Mesendoderm (in vitro differentiated cells): Measurements from ENCODE around the gene CD247.

Source experiments
- DNase-seq: peaks from one replicate; pipeline ENCODE4 v3.0.0; 2013
- H2AK5ac ChIP-seq: 2 replicates; pipeline ENCODE4 v1.6.1; 2013; ENCODE audit warnings: low read length, inconsistent platforms
- H2BK120ac ChIP-seq: 2 replicates; pipeline ENCODE4 v1.6.1; 2013; ENCODE audit warnings: low read depth, mild to moderate bottlenecking, low read length, moderate library complexity, mixed read lengths
- H2BK15ac ChIP-seq: replicated peaks from 2 replicates; pipeline ENCODE4 v1.6.1; 2013; ENCODE audit warnings: low read depth, mild to moderate bottlenecking, moderate library complexity
- H2BK5ac ChIP-seq: 2 replicates; pipeline ENCODE4 v1.6.1; 2013; ENCODE audit warnings: low read length, inconsistent platforms
- H3K18ac ChIP-seq: 2 replicates; pipeline ENCODE4 v1.6.1; 2013; ENCODE audit warnings: mild to moderate bottlenecking, low read length, mixed read lengths
- H3K23ac ChIP-seq: one replicate; pipeline ENCODE4 v1.6.1; 2013; ENCODE audit warnings: low read length
- H3K27ac ChIP-seq: 2 replicates; pipeline ENCODE4 v1.5.1; 2013; ENCODE audit warnings: low read depth, mild to moderate bottlenecking, inconsistent platforms, low read length, moderate library complexity
- H3K27me3 ChIP-seq: 2 replicates; pipeline ENCODE4 v1.6.1; 2013; ENCODE audit warnings: low read length, control low read depth, mild to moderate bottlenecking, inconsistent platforms; ENCODE audit not compliant: insufficient read depth, poor library complexity
- H3K36me3 ChIP-seq: 2 replicates; pipeline ENCODE4 v1.6.1; 2013; ENCODE audit warnings: low read length, inconsistent platforms; ENCODE audit not compliant: control insufficient read depth, insufficient read depth
- H3K4ac ChIP-seq: one replicate; pipeline ENCODE4 v1.6.1; 2013; ENCODE audit warnings: low read depth, mild to moderate bottlenecking, low read length, moderate library complexity
- H3K4me1 ChIP-seq: 2 replicates; pipeline ENCODE4 v1.6.1; 2013; ENCODE audit warnings: low read depth, low read length, inconsistent platforms; ENCODE audit not compliant: control insufficient read depth
- H3K4me2 ChIP-seq: 2 replicates; pipeline ENCODE4 v1.6.1; 2013; ENCODE audit warnings: low read length
- H3K4me3 ChIP-seq: 2 replicates; pipeline ENCODE4 v1.5.1; 2013; ENCODE audit warnings: mild to moderate bottlenecking, low read length
- H3K56ac ChIP-seq: one replicate; pipeline ENCODE4 v1.6.1; 2013; ENCODE audit warnings: low read length
- H3K79me1 ChIP-seq: 2 replicates; pipeline ENCODE4 v1.6.1; 2013; ENCODE audit warnings: low read length, inconsistent platforms
- H3K79me2 ChIP-seq: 2 replicates; pipeline ENCODE4 v1.6.1; 2013; ENCODE audit warnings: mild to moderate bottlenecking, low read length; ENCODE audit not compliant: control insufficient read depth, insufficient read depth
- H3K9ac ChIP-seq: 2 replicates; pipeline ENCODE4 v1.6.1; 2013; ENCODE audit warnings: low read length, inconsistent platforms
- H4K5ac ChIP-seq: one replicate; pipeline ENCODE4 v1.6.1; 2013; ENCODE audit warnings: low read length
- H4K8ac ChIP-seq: one replicate; pipeline ENCODE4 v1.6.1; 2013; ENCODE audit warnings: low read depth, mild to moderate bottlenecking, control low read depth, low read length, moderate library complexity
- WGBS: extraction: QIAGEN DNeasy Blood & Tissue Kit; methylation state at CpG from one replicate; pipeline ENCODE4 v1.1.7; 2013; ENCODE audit warnings: low lambda C conversion rate, missing lambda C conversion rate; ENCODE audit not compliant: insufficient coverage; ENCODE audit errors: extremely low coverage; 5-methylcytosine and 5-hydroxymethylcytosine counted together

CD247 gene

DNA sequence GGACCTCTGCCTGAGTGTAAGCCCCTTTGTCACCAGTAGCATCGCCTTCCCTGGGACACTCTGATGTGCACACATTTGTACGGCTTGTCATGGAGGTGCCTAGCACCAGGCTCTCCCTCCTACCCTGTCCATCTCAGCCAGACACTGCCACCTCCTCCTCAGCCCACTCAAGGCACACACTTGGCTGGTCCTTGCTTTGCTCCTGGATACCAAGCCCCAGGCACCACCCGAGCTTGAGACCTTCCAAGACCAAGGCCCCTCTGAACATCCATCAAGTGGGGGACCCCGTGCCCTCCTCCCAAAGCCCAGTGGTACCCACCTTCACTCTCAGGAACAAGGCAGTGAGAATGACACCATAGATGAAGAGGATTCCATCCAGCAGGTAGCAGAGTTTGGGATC lies 78.0 kb downstream of the CD247 start:
- no peak overlapping the region for H3K18ac ChIP-seq
- WGBS: no CpG with 5 or more reads among the region's 4 CpGs
- no peak overlapping the region for H3K27ac ChIP-seq
- H2BK15ac ChIP-seq: no peak overlapping the region
- H3K4me1 ChIP-seq: peaks cover 2% of the 10 kb centered on the region
- H3K9ac ChIP-seq: no peak overlapping the region
- no peak overlapping the region for H3K4me3 ChIP-seq
- H2AK5ac ChIP-seq: no peak overlapping the region
- no peak overlapping the region for H3K4ac ChIP-seq
- H3K79me2 ChIP-seq: no peaks in the 10 kb centered on the region
- no peak overlapping the region for H2BK5ac ChIP-seq
- H3K56ac ChIP-seq: no peak overlapping the region
- no peaks in the 10 kb centered on the region for H3K36me3 ChIP-seq
- H3K79me1 ChIP-seq: no peaks in the 10 kb centered on the region
- no peak overlapping the region for H2BK120ac ChIP-seq
- H3K23ac ChIP-seq: no peak overlapping the region
- H4K5ac ChIP-seq: no peak overlapping the region
- H3K27me3 ChIP-seq: no peaks in the 10 kb centered on the region
- no peak for DNase-seq
- no peak overlapping the region for H4K8ac ChIP-seq
- H3K4me2 ChIP-seq: no peak overlapping the region

- Histone ChIP-seq H4K5ac (no peak overlapping the region), H3K4ac (no peak overlapping the region), H3K23ac (no peak overlapping the region), H3K9ac (peak overlapping the region; percentile 49), H3K27me3 (no peaks in the 10 kb centered on the region), H3K79me1 (no peaks in the 10 kb centered on the region), H2BK5ac (no peak overlapping the region), H3K79me2 (no peaks in the 10 kb centered on the region), H3K18ac (no peak overlapping the region), H3K4me3 (peak overlapping the region; percentile 19), H2BK120ac (no peak overlapping the region), H3K4me2 (peak overlapping the region; percentile 63), H3K56ac (peak overlapping the region; percentile 77), H2AK5ac (no peak overlapping the region), H2BK15ac (no peak overlapping the region), H3K27ac (no peak overlapping the region), H4K8ac (no peak overlapping the region), H3K36me3 (no peaks in the 10 kb centered on the region), H3K4me1 (peaks cover 2% of the 10 kb centered on the region)
- no CpG with 5 or more reads among the region's 49 CpGs for WGBS
- peak; percentile 81 for DNase-seq
These were observed 78.9 kb downstream of the CD247 start for GRCh38 chr1:167439301-167439988.

GRCh38 chr1:167438171-167439138 lies 79.9 kb downstream of the CD247 start:
- no peak overlapping the region for H4K8ac ChIP-seq
- WGBS: no CpG with 5 or more reads among the region's 17 CpGs
- no peaks in the 10 kb centered on the region for H3K36me3 ChIP-seq
- H3K4ac ChIP-seq: no peak overlapping the region
- H3K18ac ChIP-seq: no peak overlapping the region
- no peaks in the 10 kb centered on the region for H3K79me1 ChIP-seq
- no peak for DNase-seq
- H4K5ac ChIP-seq: no peak overlapping the region
- H3K27ac ChIP-seq: no peak overlapping the region
- H3K27me3 ChIP-seq: no peaks in the 10 kb centered on the region
- no peaks in the 10 kb centered on the region for H3K79me2 ChIP-seq
- no peak overlapping the region for H3K4me2 ChIP-seq
- H2AK5ac ChIP-seq: no peak overlapping the region
- peaks cover 2% of the 10 kb centered on the region for H3K4me1 ChIP-seq
- no peak overlapping the region for H3K56ac ChIP-seq
- no peak overlapping the region for H2BK15ac ChIP-seq
- H2BK120ac ChIP-seq: no peak overlapping the region
- no peak overlapping the region for H3K9ac ChIP-seq
- no peak overlapping the region for H3K23ac ChIP-seq
- H3K4me3 ChIP-seq: no peak overlapping the region
- H2BK5ac ChIP-seq: no peak overlapping the region

GRCh38 chr1:167435484-167435883 lies 82.8 kb downstream of the CD247 start:
- Histone ChIP-seq H3K9ac (no peak overlapping the region), H4K5ac (no peak overlapping the region), H3K56ac (no peak overlapping the region), H3K4ac (no peak overlapping the region), H3K4me1 (peaks cover 2% of the 10 kb centered on the region), H3K18ac (no peak overlapping the region), H2BK15ac (no peak overlapping the region), H2BK120ac (no peak overlapping the region), H3K79me1 (no peaks in the 10 kb centered on the region), H2AK5ac (no peak overlapping the region), H3K23ac (peak overlapping the region; percentile 29), H3K36me3 (no peaks in the 10 kb centered on the region), H3K4me2 (no peak overlapping the region), H3K27ac (no peak overlapping the region), H3K27me3 (no peaks in the 10 kb centered on the region), H3K79me2 (no peaks in the 10 kb centered on the region), H2BK5ac (no peak overlapping the region), H4K8ac (no peak overlapping the region), H3K4me3 (no peak overlapping the region)
- DNase-seq: no peak
- WGBS: no CpG with 5 or more reads among the region's 4 CpGs

DNA sequence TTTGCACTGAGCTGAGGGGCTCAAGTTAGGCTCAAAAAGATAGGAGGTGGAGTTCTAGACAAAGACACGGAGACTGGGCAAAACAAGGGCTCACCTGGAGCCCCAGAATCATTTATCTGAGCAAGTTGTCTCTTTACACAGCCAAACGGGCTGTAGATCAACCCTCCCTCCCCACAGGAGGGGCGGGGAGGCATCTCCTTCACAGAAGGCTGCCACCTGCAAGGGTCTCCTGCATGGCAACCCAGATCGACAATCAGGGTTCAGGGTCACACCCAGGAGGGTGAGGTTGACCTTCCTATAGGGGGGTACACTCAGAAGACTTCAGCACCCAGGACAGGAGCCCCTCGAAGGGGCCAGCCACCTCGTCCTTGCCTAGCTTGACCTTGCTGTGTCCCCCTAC lies 84.0 kb downstream of the CD247 start:
- no peaks in the 10 kb centered on the region for H3K27me3 ChIP-seq
- H3K79me1 ChIP-seq: no peaks in the 10 kb centered on the region
- H3K18ac ChIP-seq: no peak overlapping the region
- no peak overlapping the region for H3K23ac ChIP-seq
- no peak overlapping the region for H3K9ac ChIP-seq
- H2AK5ac ChIP-seq: no peak overlapping the region
- peaks cover 2% of the 10 kb centered on the region for H3K4me1 ChIP-seq
- no peaks in the 10 kb centered on the region for H3K79me2 ChIP-seq
- no peaks in the 10 kb centered on the region for H3K36me3 ChIP-seq
- H2BK5ac ChIP-seq: no peak overlapping the region
- H3K4me2 ChIP-seq: no peak overlapping the region
- H3K4ac ChIP-seq: no peak overlapping the region
- H4K8ac ChIP-seq: no peak overlapping the region
- no peak overlapping the region for H2BK15ac ChIP-seq
- H4K5ac ChIP-seq: no peak overlapping the region
- no peak overlapping the region for H3K27ac ChIP-seq
- WGBS: no CpG with 5 or more reads among the region's 6 CpGs
- H3K56ac ChIP-seq: no peak overlapping the region
- no peak overlapping the region for H2BK120ac ChIP-seq
- no peak overlapping the region for H3K4me3 ChIP-seq
- DNase-seq: no peak
